Epithelial cell of proximal tubule (primary cell): ENCODE data around the gene TBL1XR1. TPM values are rescaled to one million over a fixed set of nuclear protein-coding genes. Genes with fewer than 3 reads are reported as not detected.

ENCODE experiments used
- DNase-seq: peaks from one replicate; pipeline ENCODE4 v3.0.0-alpha.2; 2011; ENCODE audit warnings: low read depth
- H3K4me3 ChIP-seq: 2 replicates; pipeline ENCODE4 v1.5.1; 2011; ENCODE audit warnings: low read depth, mild to moderate bottlenecking, low read length
- CTCF ChIP-seq: conservative IDR thresholded peaks from 2 replicates; pipeline ENCODE4 v1.5.1; 2012; ENCODE audit warnings: low read depth, mild to moderate bottlenecking, low read length
- total RNA-seq: library from RNA; depleted of rRNA; stranded (reverse); fragments of >200 nt; gene quantifications from 2 replicates; pipeline ENCODE4 v1.2.3, GENCODE V29; 2015

The TBL1XR1 gene
- total RNA-seq, 1 donor from 2014 or later: 61.2 TPM

GRCh38 chr3:177122183-177122856, 75.0 kb downstream of the TBL1XR1 start:
- no peak for TF ChIP-seq CTCF

GRCh38 chr3:177119829-177120228, 77.5 kb downstream of the TBL1XR1 start:
- H3K4me3 ChIP-seq: no peak overlapping the region
- DNase-seq: no peak
- TF ChIP-seq CTCF: no peak

More at GRCh38 chr3:177122183-177122856, 75.0 kb downstream of the TBL1XR1 start:
- H3K4me3 ChIP-seq: no peak overlapping the region
- peak; percentile 55 for DNase-seq

GRCh38 chr3:177114253-177114652, 83.0 kb downstream of the TBL1XR1 start:
- TF ChIP-seq CTCF: no peak
- no peak overlapping the region for H3K4me3 ChIP-seq
- no peak for DNase-seq

- DNase-seq: no peak
- no peak overlapping the region for H3K4me3 ChIP-seq
Measured at GRCh38 chr3:177111541-177111949, 85.7 kb downstream of the TBL1XR1 start.

GRCh38 chr3:177110895-177111294, 86.4 kb downstream of the TBL1XR1 start:
- no peak overlapping the region for H3K4me3 ChIP-seq
- no peak for DNase-seq
- no peak for TF ChIP-seq CTCF

More at GRCh38 chr3:177111541-177111949, 85.7 kb downstream of the TBL1XR1 start:
- TF ChIP-seq CTCF: no peak

- TF ChIP-seq CTCF: no peak
- H3K4me3 ChIP-seq: no peak overlapping the region
- DNase-seq: no peak
Measured at GRCh38 chr3:177110386-177110785, 86.9 kb downstream of the TBL1XR1 start.
